Measurements from ENCODE around the gene PWP1. TPM values are rescaled to one million over a fixed set of nuclear protein-coding genes. Genes with fewer than 3 reads are reported as not detected.
A peak's percentile ranks its signal among the peaks of the same experiment; 100 is the strongest.
"Not testable (repeated sequence)": the region's sequence is repeated elsewhere in the genome, so short reads cannot be mapped to it uniquely, and the experiment has no call there.

PWP1 gene
- total RNA-seq, 1 donor from 2014 or later, result 56.7 TPM

DNA sequence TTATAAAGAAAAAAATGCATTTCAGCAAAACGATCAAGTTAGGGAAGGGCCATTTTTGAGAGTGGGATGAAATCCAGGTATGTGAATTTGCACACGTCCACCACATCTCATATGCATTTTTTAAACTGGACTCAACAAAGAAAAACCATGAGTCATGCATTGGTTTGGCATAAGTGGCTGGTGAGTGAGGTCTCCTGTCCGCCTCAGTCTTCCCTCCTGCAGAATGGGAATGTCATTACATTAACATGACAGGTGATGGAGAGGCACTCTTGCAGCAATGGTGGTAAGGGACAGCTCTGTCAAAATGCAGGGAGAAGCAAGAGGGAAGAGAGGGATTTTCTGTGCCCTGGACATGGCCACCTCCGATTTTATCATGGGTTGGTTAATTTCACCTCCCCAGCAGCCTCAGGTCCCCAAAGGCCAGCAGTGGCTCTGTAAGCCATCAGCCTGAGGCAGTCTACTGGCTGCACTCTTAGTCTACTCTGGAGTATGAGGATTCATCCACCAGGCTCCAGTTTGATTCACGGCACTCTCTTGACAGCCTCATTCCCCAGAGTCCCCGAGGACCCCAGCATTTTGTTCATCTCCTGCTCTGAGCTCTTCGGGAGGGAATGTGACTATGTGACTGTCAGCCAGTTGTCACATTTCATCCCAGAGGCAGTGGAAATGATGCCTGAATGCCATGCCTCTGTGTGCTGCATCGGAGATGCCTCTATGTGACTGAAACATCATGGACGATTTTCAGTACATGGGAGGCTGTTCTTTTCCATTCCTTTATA is 17.1 kb upstream of the PWP1 start:
- no peak for DNase-seq (ENCODE audit: low read depth in 2 of 2)

DNA sequence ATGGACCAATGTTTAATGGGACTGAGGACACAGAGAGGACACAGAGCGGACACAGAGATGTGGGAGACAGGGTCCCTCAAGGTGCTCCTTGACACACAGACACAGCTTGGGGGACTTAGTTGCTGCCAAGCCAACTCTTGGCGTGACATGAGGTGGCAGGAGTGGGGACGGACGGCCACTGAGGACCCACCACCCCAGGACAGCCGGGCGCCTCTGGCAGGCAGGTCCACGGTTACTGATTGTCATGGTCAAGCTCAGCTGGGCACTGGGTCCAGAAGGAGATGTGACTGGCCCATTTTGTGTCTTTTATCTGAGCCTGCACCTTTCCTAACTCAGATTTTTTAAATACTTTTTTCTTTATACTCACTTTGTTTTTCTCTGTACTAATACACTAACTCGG is 15.7 kb upstream of the PWP1 start:
- DNase-seq (ENCODE audit: low read depth in 2 of 2), result no peak

DNA sequence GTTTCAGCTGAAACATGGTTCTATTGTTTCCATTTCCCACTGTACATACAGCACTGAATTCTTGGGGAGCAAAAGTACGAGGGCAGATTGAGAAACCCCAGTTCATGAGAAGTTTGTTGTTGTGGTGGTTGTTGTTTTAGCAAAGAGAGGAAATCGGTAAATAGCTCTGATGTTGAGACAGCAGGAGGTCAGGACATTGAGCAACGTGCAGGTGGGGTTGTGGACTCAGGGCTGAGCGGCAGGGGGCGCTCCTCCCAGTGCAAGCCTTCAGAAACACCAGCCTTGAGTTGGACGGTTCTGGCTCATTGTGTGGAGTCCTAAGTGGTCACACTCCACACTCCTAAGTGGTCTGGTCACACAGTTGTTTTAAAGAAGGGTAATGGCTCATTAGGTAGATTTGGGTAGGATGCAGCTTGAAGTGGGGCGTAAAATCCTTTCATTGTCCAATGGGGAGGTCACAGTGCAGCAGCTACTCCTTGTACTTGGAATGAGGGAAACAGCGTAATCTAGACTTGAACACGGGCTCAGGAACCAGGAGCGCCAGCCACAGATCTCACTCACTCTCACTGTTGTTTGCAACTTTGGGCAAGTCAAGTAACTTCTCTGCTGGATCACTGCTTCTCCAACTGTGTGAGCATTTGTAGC is 14.5 kb upstream of the PWP1 start:
- peak in 1 of 2 donors; percentile 32 for DNase-seq (ENCODE audit: low read depth in 2 of 2)

DNA sequence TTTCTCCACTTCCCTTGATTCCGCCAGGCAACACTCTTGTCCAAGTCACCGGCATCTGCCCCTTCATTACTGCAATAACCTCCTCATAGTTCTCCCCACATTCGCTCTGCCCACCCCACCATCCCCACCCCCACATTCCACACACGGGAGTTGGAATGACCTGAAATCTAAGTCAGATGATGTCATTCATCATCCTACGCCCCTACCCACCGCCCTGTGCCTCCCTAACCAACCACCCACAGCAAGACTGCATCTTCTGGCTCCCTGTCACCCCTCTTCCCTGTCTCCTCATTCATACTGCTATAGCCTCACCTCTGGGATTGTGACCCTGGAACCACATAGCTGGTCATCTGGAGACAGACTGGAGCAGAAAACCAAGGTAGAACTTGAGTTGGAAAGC is 7.9 kb upstream of the PWP1 start:
- no peak for DNase-seq (ENCODE audit: low read depth in 2 of 2)

DNA sequence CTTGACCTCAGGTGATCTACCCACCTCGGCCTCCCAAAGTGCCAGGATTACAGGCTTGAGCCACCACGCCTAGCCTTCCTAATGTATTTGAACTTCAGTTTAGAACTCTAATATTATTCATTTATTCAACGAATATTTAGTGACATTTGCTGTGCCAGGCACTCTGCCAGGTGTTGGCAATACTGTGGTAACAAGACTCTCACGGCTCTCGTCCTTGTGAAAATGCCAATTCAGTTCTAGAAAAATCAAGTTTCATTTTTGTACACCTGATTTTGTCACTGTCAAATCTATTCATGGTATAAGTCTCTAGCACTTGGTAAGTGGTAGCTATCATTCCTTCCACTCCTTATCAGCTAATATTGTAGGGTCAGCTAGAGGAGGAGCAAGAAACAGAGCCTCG is 6.3 kb upstream of the PWP1 start:
- DNase-seq (ENCODE audit: low read depth in 2 of 2), result no peak

DNA sequence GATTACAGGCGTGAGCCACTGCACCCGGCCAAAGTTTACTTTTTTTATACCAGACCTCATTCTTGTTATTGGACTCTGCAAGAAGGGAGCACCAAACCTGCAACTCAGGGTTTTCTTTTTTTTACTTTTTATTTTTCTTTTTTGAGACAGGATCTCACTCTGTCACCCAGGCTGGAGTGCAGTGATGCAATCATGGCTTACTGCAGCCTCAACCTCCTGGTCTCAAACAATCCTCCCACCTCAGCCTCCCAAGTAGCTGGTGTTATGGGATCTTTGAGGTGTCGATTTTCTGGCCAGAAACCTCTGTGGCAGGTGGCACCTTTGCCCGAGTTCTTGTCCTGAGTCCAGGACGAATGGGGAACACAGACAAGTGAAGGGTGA is 4.2 kb upstream of the PWP1 start:
- DNase-seq (ENCODE audit: low read depth in 2 of 2), result no peak

DNA sequence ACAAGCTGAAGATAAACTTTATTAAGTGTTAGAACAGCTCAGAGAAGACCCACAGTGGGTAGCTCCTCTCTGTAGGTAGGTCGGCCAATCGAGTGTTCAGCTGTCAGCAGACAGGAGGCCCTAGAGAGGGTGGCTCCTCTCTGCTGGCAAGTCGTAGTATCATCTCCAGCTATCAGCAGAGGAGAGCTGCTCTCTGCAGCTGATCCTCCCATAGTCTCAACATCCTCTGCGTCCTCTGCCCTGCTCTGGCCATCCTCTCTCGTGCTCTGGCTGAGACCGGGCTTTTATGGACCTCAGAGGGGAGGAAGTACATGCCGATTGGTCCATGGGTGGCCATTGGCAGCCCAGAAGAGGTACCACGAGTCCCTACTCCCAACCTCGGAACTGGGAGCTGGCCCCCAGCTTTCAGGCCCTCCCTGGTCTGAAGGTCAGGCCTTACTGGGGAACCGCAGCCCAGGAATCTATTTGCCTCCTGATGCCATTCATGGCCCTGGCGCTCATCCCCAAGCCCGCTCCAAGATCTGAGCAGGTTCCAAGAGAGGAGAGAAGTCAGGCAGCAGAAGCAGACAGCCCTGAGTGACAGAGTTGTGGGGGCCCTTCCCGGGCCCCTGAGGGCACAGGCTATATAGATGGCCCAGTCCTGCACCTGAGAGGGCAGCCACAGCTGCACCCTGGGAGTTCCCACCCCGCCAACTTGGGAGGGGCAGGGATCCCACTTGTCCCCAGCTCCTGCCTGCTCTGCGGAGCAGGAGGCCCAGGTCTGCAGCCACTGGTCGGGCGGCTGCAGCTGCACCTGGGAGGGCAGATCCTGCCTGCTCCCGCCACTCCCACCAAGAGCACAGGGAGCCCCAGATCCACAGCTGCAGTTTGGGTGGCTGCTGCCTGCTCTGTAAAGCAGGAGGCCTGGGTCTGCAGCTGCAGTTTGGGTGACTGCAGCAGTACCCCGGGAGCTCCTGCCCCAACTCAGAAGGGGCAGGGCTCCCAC is 3.5 kb upstream of the PWP1 start:
- DNase-seq (ENCODE audit: low read depth in 2 of 2), result no peak

DNA sequence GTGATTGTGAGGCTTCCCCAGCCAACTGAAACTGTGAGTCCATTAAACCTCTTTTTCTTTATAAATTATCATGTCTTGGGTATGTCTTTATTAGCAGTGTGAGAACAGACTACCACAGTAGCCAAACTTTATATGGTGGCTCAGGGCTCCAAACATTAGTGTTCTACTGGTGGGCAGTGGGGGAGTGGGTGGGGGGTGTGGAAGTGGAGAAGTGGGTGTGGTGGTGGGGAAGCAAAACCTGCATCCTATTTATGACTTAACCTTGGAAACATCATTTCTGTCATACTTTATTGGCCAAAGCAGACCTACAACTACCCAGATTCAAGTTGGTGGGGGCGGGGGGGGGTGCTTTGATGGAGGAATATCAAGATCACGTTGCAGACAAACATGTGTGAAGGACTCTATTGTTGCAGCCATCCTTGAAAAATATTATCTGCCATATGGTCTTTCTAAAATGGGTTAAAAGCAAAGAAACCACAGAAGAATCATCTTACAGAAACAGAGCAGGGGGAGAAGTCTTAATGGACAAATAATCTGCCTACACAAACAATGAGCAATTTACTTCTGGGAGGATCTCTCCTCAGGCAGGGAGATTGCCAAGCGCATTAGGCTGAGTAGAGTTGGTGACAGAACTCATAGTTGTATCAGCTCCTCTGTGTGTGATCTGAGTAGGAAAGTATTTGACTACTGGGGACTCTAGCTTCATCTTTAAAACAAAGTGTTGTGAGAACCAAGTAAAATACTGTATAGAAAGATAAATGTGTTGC is 1.4 kb upstream of the PWP1 start:
- no peak for DNase-seq (ENCODE audit: low read depth in 2 of 2)

DNA sequence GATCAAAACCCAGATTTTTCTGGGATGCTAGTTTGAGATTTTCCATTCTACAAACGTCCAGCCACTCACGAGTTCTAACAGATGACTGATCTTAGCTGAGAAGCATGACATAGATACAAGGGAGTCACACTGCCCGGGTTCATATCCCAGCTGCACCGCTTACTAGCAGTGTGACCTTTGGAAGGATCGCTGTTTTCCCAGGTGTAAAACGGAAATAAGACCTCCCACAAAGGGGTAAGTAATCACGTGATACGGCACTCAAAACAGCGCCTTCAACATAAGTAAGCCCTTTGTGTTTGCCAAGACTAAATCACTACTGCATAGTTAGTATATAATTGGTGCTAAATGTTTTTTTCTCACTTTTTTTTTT is 624 bp upstream of the PWP1 start:
- DNase-seq (ENCODE audit: low read depth in 2 of 2), result peak in 1 of 2 donors; percentile 33

DNA sequence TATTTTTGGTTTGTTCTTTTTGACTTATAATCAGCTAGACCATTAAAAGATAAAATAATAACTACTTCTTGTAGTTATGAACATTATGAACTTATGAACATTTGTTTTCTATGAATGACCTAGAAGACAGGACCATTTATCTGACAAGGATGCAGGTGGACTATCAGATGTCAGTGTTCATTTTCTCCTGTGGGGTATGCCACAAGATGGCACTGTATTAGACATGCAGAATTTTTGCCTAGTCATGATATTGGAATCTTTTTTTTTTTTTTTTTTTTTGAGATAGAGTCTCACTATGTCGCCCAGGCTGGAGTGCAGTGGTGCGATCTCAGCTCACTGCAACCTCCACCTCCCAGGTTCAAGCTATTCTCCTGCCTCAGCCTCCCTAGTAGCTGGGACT is 10.2 kb downstream of the PWP1 start:
- DNase-seq (ENCODE audit: low read depth in 2 of 2), result peak in 1 of 2 donors; percentile 43

DNA sequence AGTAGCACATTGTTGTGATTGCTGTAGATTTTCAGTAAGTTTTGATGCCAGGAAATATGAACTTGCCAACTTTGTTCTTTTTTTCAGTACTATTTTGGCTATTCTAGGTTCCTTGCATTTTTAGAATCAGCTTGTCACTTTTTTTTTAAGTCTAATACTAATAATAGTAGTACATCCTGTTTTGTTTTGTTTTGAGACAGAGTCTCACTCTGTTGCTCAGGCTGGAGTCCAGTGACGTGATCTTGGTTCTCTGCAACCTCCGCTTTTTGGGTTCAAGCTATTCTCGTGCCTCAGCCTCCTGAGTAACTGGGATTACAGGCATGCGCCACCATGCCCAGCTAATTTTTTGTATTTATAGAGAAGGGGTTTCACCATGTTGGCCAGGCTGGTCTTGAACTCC is 16.5 kb downstream of the PWP1 start:
- no peak for DNase-seq (ENCODE audit: low read depth in 2 of 2)

DNA sequence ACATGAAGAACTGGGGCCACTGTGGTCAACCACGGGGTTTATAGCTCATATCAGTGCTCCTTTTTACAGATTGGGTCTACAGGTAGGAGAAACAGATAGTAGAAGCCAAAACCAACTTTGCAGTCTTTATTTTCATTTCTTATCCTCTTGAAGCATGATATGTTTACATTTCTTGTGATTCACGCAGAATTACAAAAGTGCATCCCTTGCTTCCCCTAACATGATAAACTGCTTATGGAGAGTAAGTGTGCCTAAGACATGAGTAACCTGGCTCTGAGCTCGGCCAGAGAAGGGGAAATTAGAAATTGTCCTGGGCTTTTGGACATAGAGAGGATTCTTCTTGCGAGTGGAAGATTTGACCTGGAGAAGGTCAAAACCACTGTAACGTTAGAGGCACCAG is 18.4 kb downstream of the PWP1 start:
- no peak for DNase-seq (ENCODE audit: low read depth in 2 of 2)

DNA sequence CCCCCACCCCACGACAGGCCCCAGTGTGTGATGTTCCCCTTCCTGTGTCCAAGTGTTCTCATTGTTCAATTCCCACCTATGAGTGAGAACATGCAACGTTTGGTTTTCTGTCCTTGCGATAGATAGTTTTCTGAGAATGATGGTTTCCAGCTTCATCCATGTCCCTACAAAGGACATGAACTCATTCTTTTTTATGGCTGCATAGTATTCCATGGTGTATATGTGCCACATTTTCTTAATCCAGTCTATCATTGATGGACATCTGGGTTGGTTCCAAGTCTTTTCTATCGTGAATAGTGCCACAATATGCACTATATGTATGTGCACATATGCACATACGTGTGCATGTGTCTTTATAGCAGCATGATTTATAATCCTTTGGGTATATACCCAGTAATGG is 19.9 kb downstream of the PWP1 start:
- not testable (repeated sequence) for DNase-seq (ENCODE audit: low read depth in 2 of 2)

DNA sequence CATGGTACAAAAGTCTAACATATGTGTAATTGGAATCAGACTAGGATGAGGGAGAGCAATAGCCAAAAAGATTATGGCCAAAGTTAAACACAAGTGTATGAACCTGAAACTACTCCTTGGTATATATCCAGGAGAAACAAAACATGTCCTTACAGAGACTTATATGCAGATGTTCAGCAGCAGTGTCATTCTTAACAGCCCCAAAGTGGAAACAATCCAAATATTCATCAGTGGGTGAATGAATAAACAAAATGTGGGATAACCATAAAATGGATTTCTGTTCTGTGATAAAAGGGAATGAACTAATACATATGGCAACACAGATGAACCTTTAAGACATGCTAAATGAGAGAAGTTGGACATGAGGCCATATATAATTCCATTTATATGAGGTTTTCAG is 30.2 kb downstream of the PWP1 start:
- no peak for DNase-seq (ENCODE audit: low read depth in 2 of 2)

DNA sequence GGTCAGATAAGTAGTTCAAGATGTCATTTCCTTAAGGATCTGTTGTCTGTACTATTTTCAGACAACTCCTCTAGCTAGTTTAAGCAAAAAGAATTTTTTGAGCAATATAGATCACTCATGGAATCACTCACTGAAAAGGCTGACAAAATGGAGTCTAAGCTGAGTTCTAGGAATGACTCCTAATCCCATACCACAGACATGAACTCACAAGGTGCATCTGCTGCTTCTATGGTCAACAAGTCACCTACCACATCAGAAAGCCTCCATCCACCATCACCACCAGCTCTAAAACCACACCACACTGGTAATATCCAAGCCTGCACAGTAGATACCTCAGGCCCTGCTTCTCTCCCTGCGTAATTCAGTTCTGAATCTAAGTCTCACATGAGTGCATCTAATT is 33.0 kb downstream of the PWP1 start:
- no peak for DNase-seq (ENCODE audit: low read depth in 2 of 2)

DNA sequence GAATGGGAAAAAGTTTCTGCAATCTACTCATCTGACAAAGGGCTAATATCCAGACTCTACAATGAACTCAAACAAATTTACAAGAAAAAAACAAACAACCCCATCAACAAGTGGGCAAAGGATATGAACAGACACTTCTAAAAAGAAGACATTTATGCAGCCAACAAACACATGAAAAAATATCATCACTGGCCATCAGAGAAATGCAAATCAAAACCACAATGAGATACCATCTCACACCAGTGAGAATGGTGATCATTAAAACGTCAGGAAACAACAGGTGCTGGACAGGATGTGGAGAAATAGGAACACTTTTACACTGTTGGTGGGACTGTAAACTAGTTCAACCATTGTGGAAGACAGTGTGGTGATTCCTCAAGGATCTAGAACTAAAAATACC is 41.7 kb downstream of the PWP1 start:
- not testable (repeated sequence) for DNase-seq (ENCODE audit: low read depth in 2 of 2)

DNA sequence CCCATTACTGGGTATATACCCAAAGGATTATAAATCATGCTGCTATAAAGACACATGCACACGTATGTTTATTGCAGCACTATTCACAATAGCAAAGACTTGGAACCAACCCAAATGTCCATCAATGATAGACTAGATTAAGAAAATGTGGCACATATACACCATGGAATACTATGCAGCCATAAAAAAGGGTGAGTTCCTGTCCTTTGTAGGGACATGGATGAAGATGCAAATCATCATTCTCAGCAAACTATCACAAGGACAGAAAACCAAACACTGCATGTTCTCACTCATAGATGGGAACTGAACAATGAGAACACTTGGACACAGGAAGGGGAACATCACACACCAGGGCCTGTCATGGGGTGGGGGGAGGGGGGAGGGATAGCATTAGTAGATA is 42.1 kb downstream of the PWP1 start:
- not testable (repeated sequence) for DNase-seq (ENCODE audit: low read depth in 2 of 2)

DNA sequence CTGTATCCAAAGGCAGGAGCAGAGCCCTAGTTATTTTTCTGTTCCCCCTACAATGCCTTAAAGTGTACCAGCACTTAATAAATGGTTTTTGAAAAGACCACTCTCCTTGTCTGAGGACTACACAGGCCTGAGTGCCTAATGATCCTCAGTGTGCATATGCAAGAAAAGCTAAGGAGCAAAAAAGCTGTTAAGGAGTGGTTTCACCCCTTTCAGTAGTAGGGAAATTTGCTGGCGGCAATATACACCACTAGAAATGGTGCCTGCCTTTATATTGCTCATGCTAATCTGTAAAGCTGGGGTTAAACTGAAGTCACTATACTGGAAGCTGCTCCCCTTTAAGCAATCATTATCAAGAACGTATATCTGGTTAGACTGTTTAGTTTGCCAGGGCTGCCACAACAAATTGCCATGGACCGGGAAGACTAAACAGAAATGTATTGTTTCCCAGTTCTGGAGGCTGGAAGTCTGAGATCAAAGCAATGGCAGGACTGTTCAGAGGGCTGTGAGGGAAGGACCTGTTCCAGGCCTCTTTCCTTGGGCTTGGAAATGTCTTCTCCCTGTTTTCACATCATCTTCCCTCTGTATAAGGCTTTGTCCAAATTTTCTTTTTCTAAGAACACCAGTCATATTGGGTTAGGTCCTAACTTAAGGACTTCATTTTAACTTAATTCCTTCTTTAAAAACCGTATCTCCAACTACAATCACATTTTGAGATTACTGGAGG is 45.2 kb downstream of the PWP1 start:
- no peak for DNase-seq (ENCODE audit: low read depth in 2 of 2)

DNA sequence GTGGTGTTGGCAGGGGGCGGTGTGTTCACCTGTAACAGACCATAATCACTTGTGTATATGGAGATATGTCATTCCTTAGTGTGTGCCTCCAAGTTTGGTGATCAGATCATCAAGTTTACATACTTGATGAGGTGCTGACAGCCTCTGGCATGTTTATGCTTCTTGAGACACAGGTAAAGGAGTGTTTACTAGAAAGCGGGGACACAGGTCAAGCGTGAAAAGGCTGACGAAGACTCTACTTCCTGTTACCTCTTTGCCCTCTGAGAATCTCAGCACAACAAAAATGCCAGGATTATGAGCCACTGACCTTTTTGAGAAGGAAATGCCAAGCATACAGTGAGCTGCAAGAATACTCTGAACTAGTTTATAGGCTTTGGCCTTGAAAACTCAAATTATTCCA is 45.8 kb downstream of the PWP1 start:
- DNase-seq (ENCODE audit: low read depth in 2 of 2), result peak in 1 of 2 donors; percentile 25

DNA sequence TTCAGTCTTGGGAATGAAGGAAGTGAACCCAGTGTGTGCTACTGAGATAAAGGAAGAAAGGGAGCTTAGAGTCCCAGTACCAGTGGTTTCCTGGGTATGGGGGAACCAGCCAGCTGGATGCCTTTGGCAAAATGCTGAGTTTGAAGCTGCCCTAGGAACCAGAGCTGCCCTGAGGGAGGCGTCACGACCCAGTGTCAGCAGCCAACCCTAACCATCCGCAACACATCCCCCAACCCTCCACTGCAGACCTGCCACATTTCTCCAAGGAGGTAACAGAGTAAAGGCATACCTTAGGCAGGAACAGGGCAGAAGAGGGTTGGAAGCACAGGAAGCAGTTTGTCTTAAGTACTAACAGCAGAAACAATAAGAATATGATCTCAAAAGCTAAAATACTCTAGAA is 46.8 kb downstream of the PWP1 start:
- no peak for DNase-seq (ENCODE audit: low read depth in 2 of 2)

DNA sequence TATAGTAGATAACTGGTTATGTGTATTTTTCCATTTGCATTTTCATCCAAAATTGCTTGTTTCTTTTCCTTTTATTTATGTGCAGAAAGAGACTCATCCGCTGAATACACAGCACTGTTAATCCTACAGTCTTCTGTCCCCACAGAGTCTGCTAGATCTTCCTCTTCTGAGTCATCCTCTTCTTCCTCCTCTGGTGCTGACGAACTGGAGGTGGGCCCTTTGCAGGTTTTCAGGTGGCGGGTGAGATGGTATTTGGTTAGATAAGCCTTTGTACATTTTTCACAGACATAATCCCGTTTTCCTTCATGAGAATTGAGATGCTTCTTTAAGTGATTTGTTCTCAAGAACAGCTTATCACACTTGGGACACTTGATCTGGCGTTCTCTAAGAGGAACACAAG is 48.5 kb downstream of the PWP1 start:
- DNase-seq (ENCODE audit: low read depth in 2 of 2), result no peak

Data from dermis microvascular lymphatic vessel endothelial cell (primary cell).